ENCODE data around the gene PARK7. TPM values are rescaled to one million over a fixed set of nuclear protein-coding genes. Genes with fewer than 3 reads are reported as not detected.

The PARK7 gene
- total RNA-seq, 1 experiment from 2014 or later: 370 TPM

DNA sequence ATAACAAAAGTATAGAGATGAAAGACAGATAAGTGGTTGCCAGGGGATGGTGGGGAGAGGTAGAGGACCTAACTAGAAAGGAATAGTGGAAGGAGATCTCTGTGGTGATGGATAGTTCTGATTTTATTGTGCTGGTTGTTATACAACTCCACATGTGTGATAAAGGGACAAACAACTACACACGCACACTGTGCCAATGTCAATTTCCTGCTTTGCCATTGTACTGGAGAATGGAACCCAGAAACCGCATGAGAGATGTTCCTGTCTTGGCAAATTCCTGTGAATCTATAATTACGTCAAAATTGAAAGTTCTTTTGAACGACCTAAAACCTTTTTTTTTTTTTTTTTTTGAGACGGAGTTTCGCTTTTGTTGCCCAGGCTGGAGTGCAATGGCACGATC is 31.9 kb upstream of the PARK7 start:
- ATAC-seq (no peak), DNase-seq (ENCODE audit: low read depth, low spot score) (no peak)
- intact Hi-C loops (cut with micrococcal nuclease): no loop called here
- ChIA-PET RAD21 (ENCODE audit: low non-redundant PET in 1 of 2, low total read pairs in 2 of 2, uncharacterized antibody in 2 of 2, unreplicated experiment in 2 of 2) (no interaction called here), POLR2A (no interaction called here), CTCF (no interaction called here)
- Histone ChIP-seq H3K27ac (ENCODE audit: low read depth, low read length) (no peak overlapping the region), H3K36me3 (ENCODE audit: control insufficient read depth in 1 of 2, insufficient read depth in 2 of 2, low read length in 2 of 2) (no peaks in the 10 kb centered on the region), H3K4me1 (ENCODE audit: control insufficient read depth in 1 of 2, insufficient read depth in 2 of 2, low read length in 2 of 2) (no peaks in the 10 kb centered on the region), H2AFZ (ENCODE audit: low read depth, low read length, poor library complexity, severe bottlenecking) (no peak overlapping the region), H3K9me3 (ENCODE audit: control insufficient read depth in 1 of 2, insufficient read depth in 1 of 2, low read depth in 1 of 2, low read length in 2 of 2) (no peaks in the 10 kb centered on the region), H4K20me1 (ENCODE audit: insufficient read depth) (no peaks in the 10 kb centered on the region), H3K9ac (ENCODE audit: low read length) (no peak overlapping the region), H3K9me2 (ENCODE audit: insufficient read depth) (no peaks in the 10 kb centered on the region), H3K4me3 (replicated peaks in 1 of 2; ENCODE audit: low read depth in 1 of 2, low read length in 2 of 2) (no peak overlapping the region), H3K27me3 (ENCODE audit: insufficient read depth, low read length) (no peaks in the 10 kb centered on the region), H3K4me2 (ENCODE audit: low read length) (no peak overlapping the region), H3K79me2 (ENCODE audit: insufficient read depth, low read length) (no peaks in the 10 kb centered on the region)
- no peak for TF ChIP-seq FOSL1 (IDR thresholded peaks at IDR 0.05; ENCODE audit: low read depth)
- TF ChIP-seq SRF (IDR thresholded peaks at IDR 0.05; ENCODE audit: low read depth): no peak
- TF ChIP-seq ZFX (IDR thresholded peaks at IDR 0.05): no peak
- TF ChIP-seq ZNF274 (IDR thresholded peaks at IDR 0.05; ENCODE audit: low read depth, low read length): no peak
- TF ChIP-seq TCF7L2 (IDR thresholded peaks at IDR 0.05; ENCODE audit: borderline replicate concordance, extremely low read depth, insufficient read depth, insufficient read length): no peak
- TF ChIP-seq SP1 (IDR thresholded peaks at IDR 0.05; ENCODE audit: low read depth): no peak
- TF ChIP-seq, protein P1, sequence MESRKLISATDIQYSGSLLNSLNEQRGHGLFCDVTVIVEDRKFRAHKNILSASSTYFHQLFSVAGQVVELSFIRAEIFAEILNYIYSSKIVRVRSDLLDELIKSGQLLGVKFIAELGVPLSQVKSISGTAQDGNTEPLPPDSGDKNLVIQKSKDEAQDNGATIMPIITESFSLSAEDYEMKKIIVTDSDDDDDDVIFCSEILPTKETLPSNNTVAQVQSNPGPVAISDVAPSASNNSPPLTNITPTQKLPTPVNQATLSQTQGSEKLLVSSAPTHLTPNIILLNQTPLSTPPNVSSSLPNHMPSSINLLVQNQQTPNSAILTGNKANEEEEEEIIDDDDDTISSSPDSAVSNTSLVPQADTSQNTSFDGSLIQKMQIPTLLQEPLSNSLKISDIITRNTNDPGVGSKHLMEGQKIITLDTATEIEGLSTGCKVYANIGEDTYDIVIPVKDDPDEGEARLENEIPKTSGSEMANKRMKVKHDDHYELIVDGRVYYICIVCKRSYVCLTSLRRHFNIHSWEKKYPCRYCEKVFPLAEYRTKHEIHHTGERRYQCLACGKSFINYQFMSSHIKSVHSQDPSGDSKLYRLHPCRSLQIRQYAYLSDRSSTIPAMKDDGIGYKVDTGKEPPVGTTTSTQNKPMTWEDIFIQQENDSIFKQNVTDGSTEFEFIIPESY (IDR thresholded peaks at IDR 0.05; ENCODE audit: extremely low read depth, insufficient replicate concordance, low read length): no peak
- no peak for TF ChIP-seq CBX3 (IDR thresholded peaks at IDR 0.05; ENCODE audit: low read depth)
- TF ChIP-seq, protein P2, sequence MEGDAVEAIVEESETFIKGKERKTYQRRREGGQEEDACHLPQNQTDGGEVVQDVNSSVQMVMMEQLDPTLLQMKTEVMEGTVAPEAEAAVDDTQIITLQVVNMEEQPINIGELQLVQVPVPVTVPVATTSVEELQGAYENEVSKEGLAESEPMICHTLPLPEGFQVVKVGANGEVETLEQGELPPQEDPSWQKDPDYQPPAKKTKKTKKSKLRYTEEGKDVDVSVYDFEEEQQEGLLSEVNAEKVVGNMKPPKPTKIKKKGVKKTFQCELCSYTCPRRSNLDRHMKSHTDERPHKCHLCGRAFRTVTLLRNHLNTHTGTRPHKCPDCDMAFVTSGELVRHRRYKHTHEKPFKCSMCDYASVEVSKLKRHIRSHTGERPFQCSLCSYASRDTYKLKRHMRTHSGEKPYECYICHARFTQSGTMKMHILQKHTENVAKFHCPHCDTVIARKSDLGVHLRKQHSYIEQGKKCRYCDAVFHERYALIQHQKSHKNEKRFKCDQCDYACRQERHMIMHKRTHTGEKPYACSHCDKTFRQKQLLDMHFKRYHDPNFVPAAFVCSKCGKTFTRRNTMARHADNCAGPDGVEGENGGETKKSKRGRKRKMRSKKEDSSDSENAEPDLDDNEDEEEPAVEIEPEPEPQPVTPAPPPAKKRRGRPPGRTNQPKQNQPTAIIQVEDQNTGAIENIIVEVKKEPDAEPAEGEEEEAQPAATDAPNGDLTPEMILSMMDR (IDR thresholded peaks at IDR 0.05 in 2 of 3, conservative IDR thresholded peaks at IDR 0.05 in 1 of 3; ENCODE audit: borderline replicate concordance in 1 of 3, insufficient read depth in 1 of 3, low read depth in 2 of 3, low read length in 2 of 3): no peak
- TF ChIP-seq POLR2A (IDR thresholded peaks at IDR 0.05; ENCODE audit: borderline replicate concordance, extremely low read depth, insufficient read depth, insufficient read length): no peak
- no peak for TF ChIP-seq EZH2phosphoT487 (IDR thresholded peaks at IDR 0.05; ENCODE audit: borderline replicate concordance)
- TF ChIP-seq, protein P3, sequence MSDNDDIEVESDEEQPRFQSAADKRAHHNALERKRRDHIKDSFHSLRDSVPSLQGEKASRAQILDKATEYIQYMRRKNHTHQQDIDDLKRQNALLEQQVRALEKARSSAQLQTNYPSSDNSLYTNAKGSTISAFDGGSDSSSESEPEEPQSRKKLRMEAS (IDR thresholded peaks at IDR 0.05): no peak
- BruUV-seq (replicated peaks): no TSS peak
